GM20000 (cell line): Measurements from ENCODE around the gene TOMT.

Experiments
- DNase-seq: peaks from one replicate; pipeline ENCODE4 v3.0.0; 2012; ENCODE audit warnings: low spot score
- CTCF ChIP-seq: IDR thresholded peaks from 2 replicates; pipeline ENCODE4 v1.5.1; 2012; ENCODE audit warnings: mild to moderate bottlenecking, control low read depth; ENCODE audit errors: extremely low read depth, missing control alignments

Gene TOMT

GRCh38 chr11:72114570-72114969, 8.8 kb downstream of the TOMT start:
- no peak for DNase-seq
- no peak for TF ChIP-seq CTCF

GRCh38 chr11:72116019-72116755, 10.5 kb downstream of the TOMT start:
- TF ChIP-seq CTCF: no peak
- DNase-seq: no peak

GRCh38 chr11:72119198-72119597, 13.5 kb downstream of the TOMT start:
- DNase-seq: no peak
- TF ChIP-seq CTCF: no peak

- TF ChIP-seq CTCF: no peak
- DNase-seq: no peak
Measured at GRCh38 chr11:72120930-72121329, 15.2 kb downstream of the TOMT start.

- DNase-seq: no peak
- no peak for TF ChIP-seq CTCF
Measured at GRCh38 chr11:72122607-72123006, 16.9 kb downstream of the TOMT start.

GRCh38 chr11:72123117-72123653, 17.5 kb downstream of the TOMT start:
- TF ChIP-seq CTCF: no peak
- DNase-seq: no peak

GRCh38 chr11:72124046-72124445, 18.3 kb downstream of the TOMT start:
- TF ChIP-seq CTCF: no peak
- no peak for DNase-seq
